Breast epithelium (tissue), 4 donors: ENCODE measurements around the gene GPR3. TPM values are rescaled to one million over a fixed set of nuclear protein-coding genes. Genes with fewer than 3 reads are reported as not detected.

Experiments used
- DNase-seq, 2 donors: peaks; one replicate each; pipeline ENCODE4 v3.0.0-alpha.2; 2019; ENCODE audit warnings: low spot score in 2 of 2
- H3K27ac ChIP-seq, 2 donors: fragments of 200-600 bp; sonication (generic) in 1 of 2; one replicate each; pipeline ENCODE4 v1.5.1; 2016 to 2019; ENCODE audit warnings: mild to moderate bottlenecking in 1 of 2
- H3K27me3 ChIP-seq, 2 donors: fragments of 200-600 bp; sonication (generic) in 1 of 2; one replicate each; pipeline versions ENCODE4 v1.5.1 to v1.6.0; 2017 to 2019; ENCODE audit warnings: control low read depth in 1 of 2, mild to moderate bottlenecking in 1 of 2
- H3K36me3 ChIP-seq: fragments of 200-600 bp; one replicate; pipeline ENCODE4 v1.5.1; 2019
- H3K4me1 ChIP-seq, 2 donors: fragments of 200-600 bp; sonication (generic); one replicate each; pipeline ENCODE4 v1.5.1; 2016 to 2019; ENCODE audit warnings: control low read depth in 1 of 2
- H3K4me3 ChIP-seq, 3 donors: fragments of 200-600 bp; sonication (generic); 1 replicate in 2 of 3; 2 replicates in 1 of 3; pipeline ENCODE4 v1.5.1; 2016 to 2019; ENCODE audit warnings: mild to moderate bottlenecking in 3 of 3, moderate library complexity in 2 of 3
- H3K9me3 ChIP-seq, 2 donors: fragments of 200-600 bp; sonication (generic) in 1 of 2; one replicate each; pipeline ENCODE4 v1.5.1; 2016 to 2019; ENCODE audit warnings: control low read depth in 1 of 2
- CTCF ChIP-seq, 3 donors: fragments of 450-650 bp; IDR thresholded peaks; one replicate each; pipeline ENCODE4 v1.5.1; 2016 to 2017; ENCODE audit warnings: antibody characterized with exemption in 3 of 3, mild to moderate bottlenecking in 3 of 3, moderate library complexity in 3 of 3
- POLR2A ChIP-seq: fragments of 450-650 bp; IDR thresholded peaks from one replicate; pipeline ENCODE4 v1.6.1; 2016; ENCODE audit warnings: antibody characterized with exemption, mild to moderate bottlenecking, moderate library complexity
- POLR2AphosphoS5 ChIP-seq, 3 donors: sonication (generic); formaldehyde crosslinking; IDR thresholded peaks; one replicate each; pipeline ENCODE4 v1.6.1; 2017; ENCODE audit warnings: antibody characterized with exemption in 3 of 3
- intact Hi-C: fragments of 100-400 bp; cut with DNase I; formaldehyde crosslinking; loops from one replicate; pipeline ENCODE4 v1.15.1; 2023; ENCODE audit warnings: low total_unique reads
- total RNA-seq, 3 donors: library from RNA; depleted of rRNA; stranded (reverse); fragments of >200 nt; gene quantifications; one replicate each; pipeline ENCODE4 v1.1.0, GENCODE V29; 2016

Gene GPR3
- total RNA-seq, 3 donors from 2014 or later, result 0.16 to 0.66 TPM; not detected in 1

DNA sequence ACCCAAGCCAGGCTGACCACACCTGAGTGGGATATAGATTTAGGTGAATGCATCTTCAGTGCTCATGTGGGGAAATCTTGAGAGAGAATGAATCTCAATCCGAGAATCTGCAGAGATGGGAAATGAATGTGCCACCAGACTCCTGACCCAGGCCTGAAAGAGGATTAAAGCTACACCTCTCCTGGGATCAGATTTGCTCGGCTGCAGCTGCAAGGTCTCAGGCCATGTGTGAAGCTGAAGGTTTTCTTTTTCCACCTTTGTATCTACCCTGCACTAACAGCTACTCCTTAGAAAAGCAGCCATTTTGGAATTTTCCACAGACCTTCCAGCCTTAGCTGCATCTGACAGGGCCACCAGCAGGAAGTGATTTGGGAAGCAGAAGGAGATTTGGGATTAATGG lies 18.3 kb downstream of the GPR3 start:
- TF ChIP-seq CTCF (IDR thresholded peaks at IDR 0.05), result no peak
- TF ChIP-seq POLR2AphosphoS5 (IDR thresholded peaks at IDR 0.05), result no peak
- no peak for TF ChIP-seq POLR2A
- H3K4me1 ChIP-seq, result peaks cover 3 to 19% of the 10 kb centered on the region in 2 donors
- intact Hi-C loops, result no loop called here
- DNase-seq, result no peak
- no peak overlapping the region for H3K4me3 ChIP-seq
- no peaks in the 10 kb centered on the region for H3K9me3 ChIP-seq
- H3K27me3 ChIP-seq, result no peaks in the 10 kb centered on the region
- H3K27ac ChIP-seq, result peak overlapping the region in 1 of 2 donors; percentile 29
- H3K36me3 ChIP-seq, result no peaks in the 10 kb centered on the region

DNA sequence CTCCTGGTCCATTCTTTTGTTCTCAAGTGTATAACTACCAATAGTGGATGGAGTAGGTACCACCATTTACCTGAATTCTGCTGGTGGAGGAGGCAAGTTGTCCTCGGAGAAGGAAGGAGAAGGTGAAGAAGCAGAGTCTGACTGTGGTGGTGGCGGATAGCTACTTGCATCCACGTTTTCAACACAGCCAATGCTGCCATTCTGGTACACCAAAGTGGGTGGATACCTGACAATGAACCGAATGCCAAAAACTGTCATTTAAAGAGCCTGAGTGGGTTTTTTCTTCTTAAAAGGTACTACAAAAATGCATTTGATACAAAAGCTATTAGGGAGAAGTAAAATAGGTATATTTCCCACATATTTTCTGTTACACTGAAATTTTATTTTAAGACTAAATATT lies 20.1 kb downstream of the GPR3 start:
- peak overlapping the region; percentile 25 to 27 for H3K27ac ChIP-seq
- H3K9me3 ChIP-seq, result no peaks in the 10 kb centered on the region
- TF ChIP-seq POLR2A (no peak), CTCF (IDR thresholded peaks at IDR 0.05) (no peak), POLR2AphosphoS5 (IDR thresholded peaks at IDR 0.05) (no peak)
- H3K27me3 ChIP-seq, result no peaks in the 10 kb centered on the region
- intact Hi-C loops, result no loop called here
- DNase-seq, result no peak
- H3K4me3 ChIP-seq, result no peak overlapping the region
- H3K4me1 ChIP-seq, result peaks cover 0 to 9% of the 10 kb centered on the region in 2 donors
- H3K36me3 ChIP-seq, result no peaks in the 10 kb centered on the region

GRCh38 chr1:27413004-27413403 lies 20.6 kb downstream of the GPR3 start:
- intact Hi-C loops, result no loop called here
- H3K27me3 ChIP-seq, result no peaks in the 10 kb centered on the region
- peak overlapping the region; percentile 15 to 27 for H3K27ac ChIP-seq
- TF ChIP-seq POLR2A, result no peak
- TF ChIP-seq CTCF (IDR thresholded peaks at IDR 0.05), result no peak
- TF ChIP-seq POLR2AphosphoS5 (IDR thresholded peaks at IDR 0.05), result no peak
- no peaks in the 10 kb centered on the region for H3K36me3 ChIP-seq
- H3K9me3 ChIP-seq, result no peaks in the 10 kb centered on the region
- peaks cover 0 to 11% of the 10 kb centered on the region in 2 donors for H3K4me1 ChIP-seq
- DNase-seq, result no peak
- H3K4me3 ChIP-seq, result no peak overlapping the region

DNA sequence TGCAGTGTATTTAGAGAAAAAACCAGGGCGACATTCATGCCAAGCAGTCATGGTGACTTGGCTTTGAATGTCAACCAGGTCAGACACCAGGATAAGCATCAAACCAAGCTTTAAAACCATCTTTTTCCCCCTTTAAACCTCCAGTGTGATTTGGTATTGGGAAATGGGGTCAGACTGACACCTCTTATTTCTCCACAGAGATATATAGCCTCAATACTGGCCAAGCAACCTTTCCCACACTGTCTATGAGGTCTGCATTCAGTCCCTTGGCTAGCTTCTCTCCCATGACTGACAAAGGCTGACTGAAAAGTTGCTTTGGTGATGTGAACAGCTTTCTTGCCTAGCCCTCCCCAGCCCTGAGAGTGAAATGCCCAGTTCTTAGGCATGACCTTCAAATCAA lies 21.7 kb downstream of the GPR3 start:
- intact Hi-C loops, result no loop called here
- peak overlapping the region; percentile 15 to 27 for H3K27ac ChIP-seq
- H3K4me3 ChIP-seq, result no peak overlapping the region
- TF ChIP-seq CTCF (IDR thresholded peaks at IDR 0.05) (no peak), POLR2A (no peak), POLR2AphosphoS5 (IDR thresholded peaks at IDR 0.05) (no peak)
- no peaks in the 10 kb centered on the region for H3K27me3 ChIP-seq
- no peak for DNase-seq
- H3K4me1 ChIP-seq, result peaks cover 0 to 21% of the 10 kb centered on the region in 2 donors
- H3K36me3 ChIP-seq, result no peaks in the 10 kb centered on the region
- H3K9me3 ChIP-seq, result no peaks in the 10 kb centered on the region

DNA sequence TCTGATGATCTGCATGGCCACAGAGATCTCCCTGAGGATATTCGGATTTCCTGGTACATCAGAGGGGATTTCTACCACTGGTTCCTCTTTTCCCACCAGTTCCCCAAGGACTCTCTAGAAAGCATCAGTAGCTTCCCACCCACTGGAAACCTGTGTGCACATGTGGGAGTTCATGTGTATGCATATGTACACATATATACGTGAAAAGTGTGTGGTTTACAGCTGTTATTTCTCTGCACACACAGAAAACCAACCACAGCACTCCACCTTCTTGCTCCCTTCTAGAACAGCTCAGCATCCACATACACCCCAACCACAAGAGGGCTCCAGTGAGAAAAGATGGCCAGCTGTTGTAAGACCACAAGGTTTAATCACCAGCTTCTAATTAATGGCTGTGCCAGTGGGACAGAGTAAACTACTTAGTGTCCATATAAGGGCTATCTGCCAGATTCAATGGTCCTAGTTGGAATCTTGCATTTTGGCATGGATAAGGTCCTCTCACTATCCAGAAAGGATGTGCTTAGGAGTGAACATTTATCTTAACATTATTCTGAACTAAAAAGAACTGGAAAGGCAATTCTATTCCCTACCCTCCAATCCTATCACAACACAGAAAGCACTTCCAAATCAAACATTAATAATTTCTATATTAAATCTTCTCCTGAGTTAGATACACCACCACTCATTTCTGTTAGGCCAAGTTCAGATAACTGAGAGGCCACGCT lies 24.1 kb downstream of the GPR3 start:
- DNase-seq, result no peak
- H3K4me3 ChIP-seq, result no peak overlapping the region
- no peaks in the 10 kb centered on the region for H3K36me3 ChIP-seq
- H3K9me3 ChIP-seq, result no peaks in the 10 kb centered on the region
- TF ChIP-seq CTCF (IDR thresholded peaks at IDR 0.05) (peak; percentile 29 to 66 (median 41)), POLR2A (no peak)
- intact Hi-C loops, result no loop called here
- peaks cover 0 to 23% of the 10 kb centered on the region in 2 donors for H3K4me1 ChIP-seq
- no peaks in the 10 kb centered on the region for H3K27me3 ChIP-seq
- peak overlapping the region; percentile 41 to 44 for H3K27ac ChIP-seq
